K562 (cell line): ENCODE measurements around the gene GPR183. TPM values are rescaled to one million over a fixed set of nuclear protein-coding genes. Genes with fewer than 3 reads are reported as not detected.

Experiments
- ATAC-seq: fragments of 200-7000 bp; cut with Tn5 transposase; 3 replicates; pipeline ENCODE4 v1.9.1; 2020; ENCODE audit warnings: moderate library complexity
- BruUV-seq: library from RNA; stranded (reverse); fragments of 400-500 nt; replicated peaks from 2 replicates; lab custom pipeline; 2021; lab: Mats Ljungman, UMichigan
- CTCF ChIA-PET: fragments of 300-600 bp; formaldehyde crosslinking; extraction: SDS; loops from one replicate; lab custom pipeline; 2021; ENCODE audit warnings: low intra/inter-chr PET ratio; lab: Yijun Ruan, JAX
- POLR2A ChIA-PET: fragments of 300-600, 350-650 bp; sonication (Branson Sonifier 250); formaldehyde crosslinking; extraction: SDS; loops from one replicate; lab custom pipeline; 2021; ENCODE audit warnings: antibody characterized with exemption, inconsistent platforms; lab: Yijun Ruan, JAX
- DNase-seq, 4 experiments: peaks; one replicate each; pipeline versions ENCODE4 v3.0.0 to v3.0.0-alpha.2; 2011 to 2018; ENCODE audit warnings: low spot score in 3 of 4, mixed read lengths in 3 of 4; ENCODE audit errors: extremely low read depth in 1 of 4
- FAIRE-seq: peaks from 2 replicates; lab custom pipeline; 2011; peaks lifted over from hg19 to GRCh38; lab: Jason Lieb, UNC
- H2AFZ ChIP-seq: 2 replicates; pipeline ENCODE4 v1.6.0; 2011; ENCODE audit warnings: low read depth, low read length, control low read depth, inconsistent platforms
- H3K27ac ChIP-seq: fragments of 200-600 bp; 3 replicates; pipeline ENCODE4 v1.8.0; 2011; ENCODE audit warnings: low read depth, mild to moderate bottlenecking, control low read depth, inconsistent platforms, low read length, moderate library complexity, mixed read lengths; ENCODE audit errors: extremely low read depth
- H3K27me3 ChIP-seq, 2 experiments: fragments of 300-600 bp in 1 of 2; 2 replicates in 1 of 2; 3 replicates in 1 of 2; pipeline versions ENCODE4 v1.6.0 to v1.8.0; 2011; ENCODE audit warnings: inconsistent platforms in 2 of 2, low read length in 2 of 2, mild to moderate bottlenecking in 1 of 2, mixed read lengths in 1 of 2, moderate library complexity in 1 of 2; ENCODE audit not compliant: control insufficient read depth in 2 of 2, insufficient read depth in 2 of 2
- H3K36me3 ChIP-seq: fragments of 300-600 bp; 3 replicates; pipeline ENCODE4 v1.8.0; 2011; ENCODE audit warnings: mild to moderate bottlenecking, low read length, inconsistent platforms; ENCODE audit not compliant: control insufficient read depth, insufficient read depth
- H3K4me1 ChIP-seq, 2 experiments: fragments of 200-600 bp in 1 of 2; replicated peaks in 1 of 2; 2 replicates in 1 of 2; 3 replicates in 1 of 2; pipeline versions ENCODE4 v1.5.1 to v1.8.0; 2011; ENCODE audit warnings: inconsistent platforms in 2 of 2, low read length in 2 of 2, mild to moderate bottlenecking in 1 of 2, mixed read lengths in 1 of 2, moderate library complexity in 1 of 2; ENCODE audit not compliant: control insufficient read depth in 2 of 2, insufficient read depth in 2 of 2
- H3K4me2 ChIP-seq: 2 replicates; pipeline ENCODE4 v1.6.1; 2011; ENCODE audit warnings: low read length, control low read depth, inconsistent platforms, mixed read lengths; ENCODE audit not compliant: insufficient read depth
- H3K4me3 ChIP-seq: fragments of 200-600 bp; sonication (generic), shearing (Covaris generic); 2 replicates; pipeline ENCODE4 v1.5.1; 2016; ENCODE audit warnings: control low read depth, inconsistent platforms
- H3K79me2 ChIP-seq: fragments of 200-600 bp; 3 replicates; pipeline ENCODE4 v1.8.0; 2011; ENCODE audit warnings: low read length, inconsistent platforms; ENCODE audit not compliant: control insufficient read depth, insufficient read depth
- H3K9ac ChIP-seq, 2 experiments: 2 replicates each; pipeline versions ENCODE4 v1.6.0 to v1.6.1; 2011; ENCODE audit warnings: low read depth in 2 of 2, low read length in 2 of 2, control low read depth in 1 of 2, inconsistent platforms in 1 of 2, mild to moderate bottlenecking in 1 of 2, mixed read lengths in 1 of 2; ENCODE audit not compliant: insufficient read depth in 1 of 2
- H3K9me1 ChIP-seq: one replicate; pipeline ENCODE4 v1.6.0; 2011; ENCODE audit warnings: inconsistent platforms, mild to moderate bottlenecking, low read length, moderate library complexity; ENCODE audit not compliant: control insufficient read depth, insufficient read depth
- H3K9me3 ChIP-seq: replicated peaks from 2 replicates; pipeline ENCODE4 v1.5.1; 2011; ENCODE audit warnings: low read depth, low read length, inconsistent platforms; ENCODE audit not compliant: control insufficient read depth, insufficient read depth
- H4K20me1 ChIP-seq: replicated peaks from 2 replicates; pipeline ENCODE4 v1.6.1; 2011; ENCODE audit warnings: low read length, inconsistent platforms, mixed read lengths; ENCODE audit not compliant: control insufficient read depth, insufficient read depth
- CHD2 ChIP-seq: IDR thresholded peaks from 2 replicates; pipeline ENCODE4 v1.6.1; 2011; ENCODE audit warnings: low read depth, low read length
- MEIS2 ChIP-seq: fragments of 450-650 bp; IDR thresholded peaks from 2 replicates; pipeline ENCODE4 v1.6.1; 2014; ENCODE audit warnings: mild to moderate bottlenecking; ENCODE audit not compliant: partially characterized antibody
- NR2F6 ChIP-seq: fragments of 450-650 bp; formaldehyde crosslinking; IDR thresholded peaks from 2 replicates; pipeline ENCODE4 v1.4.0; 2020; ENCODE audit warnings: mild to moderate bottlenecking
- NR4A1 ChIP-seq, 2 experiments: fragments of 250-450 bp in 1 of 2; fragments of 450-650 bp in 1 of 2; sonication (Bioruptor Pico) in 1 of 2; IDR thresholded peaks; 2 replicates each; pipeline versions ENCODE4 v1.4.0 to v1.6.1; 2016 to 2020; ENCODE audit warnings: mild to moderate bottlenecking in 2 of 2, missing compliant biosample characterization in 1 of 2, missing genetic modification characterization in 1 of 2, moderate library complexity in 1 of 2
- PRMT5 ChIP-seq: sonication (generic); formaldehyde crosslinking; IDR thresholded peaks from 2 replicates; pipeline ENCODE4 v1.5.0; 2020; ENCODE audit warnings: missing genetic modification reagents
- RBM34 ChIP-seq: fragments of 200-400 bp; formaldehyde crosslinking; IDR thresholded peaks from 2 replicates; pipeline ENCODE4 v1.6.1; 2018; ENCODE audit warnings: low read length, borderline replicate concordance; ENCODE audit not compliant: insufficient read depth
- SRSF9 ChIP-seq: fragments of 200-400 bp; formaldehyde crosslinking; IDR thresholded peaks from 2 replicates; pipeline ENCODE4 v1.6.1; 2017; ENCODE audit warnings: low read depth, low read length, borderline replicate concordance
- TCF7L2 ChIP-seq: fragments of 150-350 bp; IDR thresholded peaks from 2 replicates; pipeline ENCODE4 v1.6.1; 2016; ENCODE audit warnings: low read depth, mild to moderate bottlenecking, low read length, moderate library complexity
- WGBS: fragments of 100-300 bp; shearing (Covaris generic); methylation state at CpG from one replicate; pipeline ENCODE4 v1.1.6; 2016; ENCODE audit warnings: low coverage, mixed read lengths; ENCODE audit not compliant: insufficient coverage; ENCODE audit errors: missing lambda C conversion rate; 5-methylcytosine and 5-hydroxymethylcytosine counted together
- in situ Hi-C: fragments of 300-500 bp; cut with MboI; formaldehyde crosslinking; loops from 4 replicates; pipeline ENCODE4 v1.15.0; 2018; ENCODE audit warnings: inconsistent platforms, mixed read lengths
- intact Hi-C: fragments of 100-400 bp; cut with micrococcal nuclease; formaldehyde crosslinking; loops from 2 replicates; pipeline ENCODE4 v1.14.2; 2022
- polyA plus RNA-seq, 8 experiments: library from polyadenylated mRNA; depleted of rRNA in 4 of 8; stranded (reverse) in 5 of 8; unstranded in 3 of 8; fragments of >200 nt; fragmentation: Nextera tagmentation in 2 of 8; fragmentation: Illumina TruSeq in 1 of 8; extraction: Ambion mirVana in 2 of 8; extraction: Trizol in 1 of 8; gene quantifications; 2 replicates each; pipeline versions ENCODE4 v1.2.1 to v1.2.3, GENCODE V29; 2011 to 2014; ENCODE audit warnings: inconsistent platforms in 1 of 8, missing spikeins in 1 of 8
- total RNA-seq, 7 experiments: library from RNA; depleted of rRNA in 6 of 7; stranded (reverse); fragments of >200 nt in 6 of 7; fragmentation: Illumina TruSeq in 2 of 7; extraction: Trizol in 2 of 7; gene quantifications; 2 replicates each; pipeline versions ENCODE4 v1.2.1 to v1.2.3, GENCODE V29; 2011 to 2021; ENCODE audit warnings: low replicate concordance in 1 of 7

GPR183 gene
- total and polyA plus RNA-seq, 9 of the 15 experiments (the other 6 are each of a cell fraction or from before 2014, with no cell fraction given): 1.3 to 10.2 (median 3.7) TPM

DNA sequence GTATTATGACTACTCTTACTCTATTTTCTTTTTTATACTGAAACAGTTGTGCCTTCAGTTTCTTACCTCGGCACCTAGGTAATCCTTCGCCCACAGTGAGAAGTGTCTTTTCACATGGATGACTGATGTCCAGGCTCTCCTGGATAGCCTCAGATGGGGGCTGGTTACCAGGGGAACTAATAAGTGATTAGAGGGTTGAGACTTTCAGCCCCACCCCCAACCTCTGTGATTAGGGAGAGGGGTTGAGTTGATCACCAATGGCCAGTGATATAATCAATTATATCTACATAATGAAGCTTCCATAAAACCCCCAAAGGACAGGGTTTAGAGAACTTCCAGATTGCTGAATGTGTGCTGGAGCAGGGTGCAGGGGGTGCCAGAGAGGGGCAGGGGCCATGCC lies 43.0 kb upstream of the GPR183 start:
- no peaks in the 10 kb centered on the region for H3K9me3 ChIP-seq
- H3K4me1 ChIP-seq: no peaks in the 10 kb centered on the region
- WGBS: 95% methylated on average over 2 of the region's 2 CpGs
- intact Hi-C loops (no loop called here), in situ Hi-C loops (no loop called here)
- BruUV-seq: no TSS peak
- no peak overlapping the region for H3K4me2 ChIP-seq
- no peaks in the 10 kb centered on the region for H3K79me2 ChIP-seq
- FAIRE-seq (no peak), ATAC-seq (no peak), DNase-seq (no peak)
- H3K27ac ChIP-seq: no peak overlapping the region
- H4K20me1 ChIP-seq: no peaks in the 10 kb centered on the region; the same call in 1 of the 2 replicates
- no peak overlapping the region for H3K9ac ChIP-seq
- TF ChIP-seq NR2F6 (CRISPR knock-in tag): no peak
- no peak for TF ChIP-seq NR4A1 (CRISPR knock-in tag; IDR thresholded peaks at IDR 0.05)
- no peak for TF ChIP-seq NR4A1 (tag; IDR thresholded peaks at IDR 0.05)
- TF ChIP-seq PRMT5 (CRISPR knock-in tag): no peak
- TF ChIP-seq CHD2: no peak
- no peak for TF ChIP-seq RBM34
- TF ChIP-seq MEIS2: no peak
- TF ChIP-seq TCF7L2: no peak
- no peak for TF ChIP-seq SRSF9
- H3K27me3 ChIP-seq: no peaks in the 10 kb centered on the region
- no peak overlapping the region for H3K4me3 ChIP-seq
- ChIA-PET POLR2A (no interaction called here), CTCF (no interaction called here)
- peaks cover 4% of the 10 kb centered on the region for H3K9me1 ChIP-seq
- peaks cover 39% of the 10 kb centered on the region; the same call in 2 of the 3 replicates for H3K36me3 ChIP-seq
- H2AFZ ChIP-seq: no peak overlapping the region
